Type B pancreatic cell (in vitro differentiated cells): ENCODE results near the gene FAM149A. TPM values are rescaled to one million over a fixed set of nuclear protein-coding genes. Genes with fewer than 3 reads are reported as not detected.

Experiments used
- DNase-seq: peaks from one replicate; pipeline ENCODE4 v3.0.0; 2021; ENCODE audit warnings: mixed read lengths; ENCODE audit not compliant: unreplicated experiment; ENCODE audit errors: extremely low spot score
- H3K27ac Mint-ChIP-seq: 2 replicates; pipeline ENCODE4 v1.8.0; 2021; ENCODE audit warnings: mild to moderate bottlenecking, mixed read lengths
- H3K27me3 Mint-ChIP-seq: 2 replicates; pipeline ENCODE4 v1.8.0; 2021; ENCODE audit warnings: mixed read lengths
- H3K36me3 Mint-ChIP-seq: 2 replicates; pipeline ENCODE4 v1.8.0; 2021; ENCODE audit warnings: mixed read lengths
- H3K4me1 Mint-ChIP-seq: one replicate; pipeline ENCODE4 v1.8.0; 2021; ENCODE audit warnings: mixed read lengths; ENCODE audit not compliant: unreplicated experiment
- H3K4me3 Mint-ChIP-seq: 2 replicates; pipeline ENCODE4 v1.8.0; 2021; ENCODE audit warnings: mild to moderate bottlenecking, mixed read lengths
- H3K9me3 Mint-ChIP-seq: 2 replicates; pipeline ENCODE4 v1.8.0; 2021; ENCODE audit warnings: mixed read lengths
- CTCF ChIP-seq: fragments of 200-600 bp; sonication (generic); conservative IDR thresholded peaks from 2 replicates; pipeline ENCODE4 v1.5.0; 2021; ENCODE audit warnings: antibody characterized with exemption, mild to moderate bottlenecking
- total RNA-seq: library from RNA; stranded (reverse); gene quantifications from 2 replicates; pipeline ENCODE4 v1.2.1, GENCODE V29; 2021; ENCODE audit warnings: low replicate concordance

The FAM149A gene
- total RNA-seq, 1 donor from 2014 or later = 9.3 TPM

GRCh38 chr4:186158021-186158813 is 53.7 kb downstream of the FAM149A start:
- TF ChIP-seq CTCF = no peak
- no peaks in the 10 kb centered on the region for H3K4me1 Mint-ChIP-seq
- H3K4me3 Mint-ChIP-seq = no peak overlapping the region
- no peaks in the 10 kb centered on the region for H3K9me3 Mint-ChIP-seq
- DNase-seq = no peak
- peaks cover 8% of the 10 kb centered on the region for H3K36me3 Mint-ChIP-seq
- H3K27ac Mint-ChIP-seq = no peak overlapping the region
- H3K27me3 Mint-ChIP-seq = no peaks in the 10 kb centered on the region

- DNase-seq = no peak
- Mint-ChIP-seq H3K4me3 (no peak overlapping the region), H3K9me3 (no peaks in the 10 kb centered on the region), H3K27ac (no peak overlapping the region), H3K27me3 (no peaks in the 10 kb centered on the region), H3K36me3 (peaks cover 8% of the 10 kb centered on the region), H3K4me1 (no peaks in the 10 kb centered on the region)
- no peak for TF ChIP-seq CTCF
Observed at GRCh38 chr4:186158966-186159365, 54.5 kb downstream of the FAM149A start.

- Mint-ChIP-seq H3K27ac (no peak overlapping the region), H3K4me3 (no peak overlapping the region), H3K36me3 (peaks cover 8% of the 10 kb centered on the region), H3K4me1 (no peaks in the 10 kb centered on the region), H3K9me3 (no peaks in the 10 kb centered on the region), H3K27me3 (no peaks in the 10 kb centered on the region)
- DNase-seq = no peak
- no peak for TF ChIP-seq CTCF
Observed at GRCh38 chr4:186159613-186160012, 55.1 kb downstream of the FAM149A start.

- Mint-ChIP-seq H3K4me1 (peaks cover 4% of the 10 kb centered on the region), H3K4me3 (no peak overlapping the region), H3K9me3 (no peaks in the 10 kb centered on the region), H3K36me3 (no peaks in the 10 kb centered on the region), H3K27me3 (no peaks in the 10 kb centered on the region), H3K27ac (no peak overlapping the region)
- no peak for TF ChIP-seq CTCF
- no peak for DNase-seq
Observed at GRCh38 chr4:186161138-186161537, 56.6 kb downstream of the FAM149A start.

- H3K27ac Mint-ChIP-seq = no peak overlapping the region
- peaks cover 3% of the 10 kb centered on the region for H3K36me3 Mint-ChIP-seq
- H3K9me3 Mint-ChIP-seq = no peaks in the 10 kb centered on the region
- no peak for TF ChIP-seq CTCF
- peaks cover 10% of the 10 kb centered on the region for H3K4me1 Mint-ChIP-seq
- DNase-seq = no peak
- no peaks in the 10 kb centered on the region for H3K27me3 Mint-ChIP-seq
- no peak overlapping the region for H3K4me3 Mint-ChIP-seq
Observed at GRCh38 chr4:186166852-186167512, 62.5 kb downstream of the FAM149A start.
